ENCODE data around the gene ORC2. TPM values are rescaled to one million over a fixed set of nuclear protein-coding genes. Genes with fewer than 3 reads are reported as not detected.
"Not testable (repeated sequence)": the region's sequence is repeated elsewhere in the genome, so short reads cannot be mapped to it uniquely, and the experiment has no call there.

ORC2 gene
- total and polyA plus RNA-seq, 2 experiments from 2014 or later = 8.8 to 14.9 TPM

DNA sequence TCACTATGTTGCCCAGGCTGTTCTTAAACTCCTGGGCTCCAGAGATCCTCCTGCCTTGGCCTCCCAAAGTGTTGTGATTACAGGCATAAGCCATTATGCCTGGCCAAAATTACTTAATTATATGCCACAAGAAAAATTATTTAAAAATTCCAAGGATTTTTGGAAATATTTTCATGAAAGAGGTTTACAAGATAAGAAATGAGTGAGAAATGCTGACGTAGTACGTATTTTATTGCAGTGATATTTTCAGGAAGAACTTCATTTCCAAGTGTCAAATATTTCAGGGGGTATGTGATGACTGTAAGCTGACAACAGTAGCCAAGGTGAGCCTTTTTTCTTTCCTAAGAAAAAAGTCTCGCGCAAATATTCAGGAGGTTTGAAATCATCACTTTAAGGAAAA, 53.5 kb downstream of the ORC2 start:
- Histone ChIP-seq H3K9me3 (ENCODE audit: low read depth) (no peaks in the 10 kb centered on the region), H3K4me3 (no peak overlapping the region), H3K4me1 (ENCODE audit: low read depth) (no peaks in the 10 kb centered on the region), H3K36me3 (peaks cover 45% of the 10 kb centered on the region), H3K27ac (no peak overlapping the region), H3K27me3 (no peaks in the 10 kb centered on the region)
- DNase-seq (ENCODE audit: low read depth in 1 of 2, low spot score in 1 of 2) = no peak
- TF ChIP-seq, protein P1, sequence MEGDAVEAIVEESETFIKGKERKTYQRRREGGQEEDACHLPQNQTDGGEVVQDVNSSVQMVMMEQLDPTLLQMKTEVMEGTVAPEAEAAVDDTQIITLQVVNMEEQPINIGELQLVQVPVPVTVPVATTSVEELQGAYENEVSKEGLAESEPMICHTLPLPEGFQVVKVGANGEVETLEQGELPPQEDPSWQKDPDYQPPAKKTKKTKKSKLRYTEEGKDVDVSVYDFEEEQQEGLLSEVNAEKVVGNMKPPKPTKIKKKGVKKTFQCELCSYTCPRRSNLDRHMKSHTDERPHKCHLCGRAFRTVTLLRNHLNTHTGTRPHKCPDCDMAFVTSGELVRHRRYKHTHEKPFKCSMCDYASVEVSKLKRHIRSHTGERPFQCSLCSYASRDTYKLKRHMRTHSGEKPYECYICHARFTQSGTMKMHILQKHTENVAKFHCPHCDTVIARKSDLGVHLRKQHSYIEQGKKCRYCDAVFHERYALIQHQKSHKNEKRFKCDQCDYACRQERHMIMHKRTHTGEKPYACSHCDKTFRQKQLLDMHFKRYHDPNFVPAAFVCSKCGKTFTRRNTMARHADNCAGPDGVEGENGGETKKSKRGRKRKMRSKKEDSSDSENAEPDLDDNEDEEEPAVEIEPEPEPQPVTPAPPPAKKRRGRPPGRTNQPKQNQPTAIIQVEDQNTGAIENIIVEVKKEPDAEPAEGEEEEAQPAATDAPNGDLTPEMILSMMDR (IDR thresholded peaks at IDR 0.05; ENCODE audit: low read depth, low read length) = no peak

DNA sequence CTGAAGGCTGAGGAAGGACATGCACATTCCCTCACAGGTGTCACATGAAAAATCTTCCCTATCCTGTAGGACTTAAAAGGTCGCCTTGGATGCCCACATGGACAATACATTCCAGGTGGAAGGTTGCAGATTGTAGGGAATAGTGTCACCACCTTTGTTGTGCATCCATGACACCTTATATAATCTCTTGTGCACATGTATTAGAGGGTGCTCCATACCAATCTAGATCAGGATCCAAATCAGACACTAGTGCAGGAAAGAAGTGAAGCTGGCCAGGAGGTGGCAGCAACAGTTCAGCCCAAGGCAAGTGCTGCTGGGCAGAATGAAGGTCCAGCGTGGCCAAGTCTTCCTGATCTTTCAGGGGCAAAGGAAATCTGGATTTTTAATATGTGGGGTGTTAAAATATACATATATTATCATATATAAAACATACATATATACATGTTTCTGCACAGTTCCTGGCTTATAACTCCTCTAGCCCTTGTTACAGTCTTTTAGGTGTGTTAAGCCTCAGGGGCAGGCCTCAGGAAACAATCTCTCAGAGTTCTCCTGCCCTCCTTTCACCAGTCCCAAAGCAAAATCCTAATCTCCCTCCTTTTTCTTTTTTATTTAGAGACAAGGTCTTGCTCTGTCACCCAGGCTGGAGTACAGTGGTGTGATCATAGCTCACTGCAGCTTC, 57.7 kb downstream of the ORC2 start:
- Histone ChIP-seq H3K4me3 (no peak overlapping the region), H3K9me3 (ENCODE audit: low read depth) (no peaks in the 10 kb centered on the region), H3K27me3 (no peaks in the 10 kb centered on the region), H3K27ac (peak overlapping the region; percentile 27), H3K36me3 (peaks cover 31% of the 10 kb centered on the region), H3K4me1 (ENCODE audit: low read depth) (no peaks in the 10 kb centered on the region)
- TF ChIP-seq, protein P1 (IDR thresholded peaks at IDR 0.05; ENCODE audit: low read depth, low read length) = peak; percentile 83
- DNase-seq (ENCODE audit: low read depth in 1 of 2, low spot score in 1 of 2) = peak; percentile 67 to 83

DNA sequence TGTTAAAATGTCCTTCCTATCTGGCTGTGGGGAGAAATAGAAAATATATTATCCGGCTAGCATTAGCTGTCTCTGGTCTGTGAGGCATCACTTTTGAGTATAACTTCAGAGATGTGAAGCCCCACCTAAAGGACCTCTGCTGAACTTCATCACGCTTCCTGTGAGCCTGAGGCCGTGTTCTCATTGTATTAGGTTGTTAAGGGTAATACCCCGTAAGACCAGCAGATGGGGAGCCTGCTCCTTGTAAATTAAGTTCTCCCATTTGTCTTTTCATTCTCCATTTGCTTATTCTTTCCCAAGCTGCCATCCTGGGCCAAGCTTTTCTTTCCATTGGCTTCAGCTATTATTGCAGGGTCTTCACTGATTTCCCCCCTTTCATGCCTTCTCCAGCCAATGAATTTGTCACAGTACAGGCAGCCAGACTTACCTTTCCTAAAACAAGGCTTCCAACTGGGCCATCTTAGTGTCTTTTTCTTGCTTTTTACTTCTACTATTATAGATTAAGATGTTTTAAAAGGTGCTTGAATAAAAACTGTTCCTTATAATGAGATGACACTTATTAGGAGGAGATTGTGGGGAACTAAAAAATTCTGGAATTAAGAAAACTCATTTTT, 61.9 kb downstream of the ORC2 start:
- TF ChIP-seq, protein P1 (IDR thresholded peaks at IDR 0.05; ENCODE audit: low read depth, low read length) = peak; percentile 84
- Histone ChIP-seq H3K4me3 (no peak overlapping the region), H3K36me3 (peaks cover 51% of the 10 kb centered on the region), H3K27me3 (no peaks in the 10 kb centered on the region), H3K4me1 (ENCODE audit: low read depth) (no peaks in the 10 kb centered on the region), H3K27ac (no peak overlapping the region), H3K9me3 (ENCODE audit: low read depth) (no peaks in the 10 kb centered on the region)
- peak; percentile 87 to 93 for DNase-seq (ENCODE audit: low read depth in 1 of 2, low spot score in 1 of 2)

DNA sequence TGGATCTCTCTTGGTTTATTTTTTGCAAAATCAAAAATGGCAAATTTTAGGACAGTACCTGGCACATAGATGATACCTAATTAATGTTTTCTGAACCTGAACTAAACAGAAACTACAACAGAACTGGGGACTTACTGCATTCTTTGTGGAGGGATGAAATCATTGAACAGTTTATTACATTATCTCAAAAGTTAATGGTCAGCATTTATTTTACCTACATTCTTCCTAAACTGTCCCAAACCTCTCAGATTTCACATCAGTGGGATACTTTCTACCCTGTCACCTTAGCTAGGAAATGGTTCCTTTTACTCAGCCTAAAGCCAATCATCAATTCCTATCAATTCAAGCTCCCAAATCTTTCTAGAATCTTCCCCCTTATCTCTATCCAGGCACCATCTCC, 64.0 kb downstream of the ORC2 start:
- DNase-seq (ENCODE audit: low read depth in 1 of 2, low spot score in 1 of 2) = no peak
- Histone ChIP-seq H3K4me1 (ENCODE audit: low read depth) (no peaks in the 10 kb centered on the region), H3K9me3 (ENCODE audit: low read depth) (no peaks in the 10 kb centered on the region), H3K27me3 (no peaks in the 10 kb centered on the region), H3K4me3 (no peak overlapping the region), H3K36me3 (peaks cover 63% of the 10 kb centered on the region), H3K27ac (peak overlapping the region; percentile 12)
- TF ChIP-seq, protein P1 (IDR thresholded peaks at IDR 0.05; ENCODE audit: low read depth, low read length) = no peak

DNA sequence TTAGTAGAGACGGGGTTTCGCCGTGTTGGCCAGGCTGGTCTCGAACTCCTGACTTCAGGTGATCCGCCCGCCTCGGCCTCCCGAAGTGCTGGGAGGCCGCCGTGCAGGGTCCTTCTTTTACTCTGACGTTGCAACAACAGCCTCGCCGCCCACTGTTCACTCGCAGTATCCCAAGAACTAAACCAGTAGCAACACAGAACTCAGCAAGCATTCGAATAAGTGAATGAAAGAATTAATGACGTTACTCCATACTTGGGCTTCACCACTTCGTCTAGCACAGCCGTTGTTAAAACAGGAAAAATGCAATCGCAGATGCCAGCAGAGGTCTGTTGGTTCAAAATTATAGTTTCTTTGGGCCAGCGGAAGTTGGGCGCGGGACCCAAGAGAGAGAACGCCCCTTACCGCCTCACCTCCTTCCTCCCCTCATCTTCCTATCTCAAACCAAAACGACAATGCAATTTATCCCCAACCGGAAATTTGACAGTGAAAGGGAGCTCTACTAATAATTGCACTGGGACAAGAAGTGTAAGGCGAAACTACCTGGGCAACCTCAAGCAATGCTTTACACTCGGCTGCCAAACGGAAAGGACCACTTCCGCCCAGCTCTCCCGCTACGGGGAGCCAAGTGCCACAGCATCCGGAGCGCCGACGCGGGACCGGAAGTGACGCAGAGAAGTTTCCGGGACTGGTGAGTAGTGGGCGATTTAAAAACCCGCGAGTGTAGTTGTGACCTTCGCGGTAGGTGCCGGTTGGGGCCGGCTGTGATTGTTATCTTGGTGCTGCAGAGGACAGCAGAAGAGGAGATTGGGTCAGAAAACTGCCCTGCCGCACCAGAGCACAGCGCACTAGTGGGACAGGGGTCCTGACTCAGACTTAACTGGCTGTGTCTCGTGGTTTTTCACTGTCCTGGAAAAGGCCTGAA, 74.5 kb downstream of the ORC2 start, which contains the start of the genes NIF3L1 and PPIL3:
Gene NIF3L1 (plus strand): TSS at position 668 of the 922 bp plus-strand sequence. CDS start 2,573 bp downstream, outside the sequence.
Gene PPIL3 (minus strand): TSS at position 374 of the 922 bp plus-strand sequence. CDS start 1,462 bp downstream, outside the sequence.
- Histone ChIP-seq H3K27me3 (no peaks in the 10 kb centered on the region), H3K36me3 (peaks cover 14% of the 10 kb centered on the region), H3K27ac (peak within 1 kb of the TSS; percentile 99), H3K4me1 (ENCODE audit: low read depth) (peaks cover 9% of the 10 kb centered on the region), H3K9me3 (ENCODE audit: low read depth) (no peaks in the 10 kb centered on the region), H3K4me3 (peak within 1 kb of the TSS; percentile 85)
- TF ChIP-seq, protein P1 (IDR thresholded peaks at IDR 0.05; ENCODE audit: low read depth, low read length) = no peak
- peak; percentile 98 for DNase-seq (ENCODE audit: low read depth in 1 of 2, low spot score in 1 of 2)

DNA sequence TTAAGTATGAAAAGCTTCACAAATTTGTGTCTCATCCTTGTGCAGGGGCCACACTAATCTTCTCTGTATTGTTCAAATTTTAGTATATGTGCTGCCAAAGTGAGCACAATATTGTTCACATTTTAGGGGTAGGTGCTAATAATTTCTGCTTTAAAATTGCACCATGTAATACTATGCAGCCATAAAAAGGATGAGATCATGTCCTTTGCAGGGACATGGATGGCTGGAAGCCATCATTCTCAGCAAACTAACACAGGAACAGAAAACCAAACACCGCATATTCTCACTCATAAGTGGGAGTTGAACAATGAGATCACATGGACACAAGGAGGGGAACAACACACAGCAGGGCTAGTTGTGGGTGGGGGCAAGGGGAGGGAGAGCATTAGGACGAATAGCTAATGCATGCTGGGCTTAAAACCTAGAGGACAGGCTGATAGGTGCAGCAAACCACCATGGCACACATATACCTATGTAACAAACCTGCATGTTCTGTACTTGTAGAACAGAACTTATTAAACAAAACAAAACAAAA, 81.7 kb downstream of the ORC2 start:
- DNase-seq (ENCODE audit: low read depth in 1 of 2, low spot score in 1 of 2); H3K27me3 ChIP-seq; H3K27ac ChIP-seq; H3K4me3 ChIP-seq; H3K9me3 ChIP-seq (ENCODE audit: low read depth): not testable (repeated sequence)
- peaks cover 14% of the 10 kb centered on the region for H3K4me1 ChIP-seq (ENCODE audit: low read depth)
- peaks cover 46% of the 10 kb centered on the region for H3K36me3 ChIP-seq
